H1 (cell line): Measurements from ENCODE around the gene KRT77. TPM values are rescaled to one million over a fixed set of nuclear protein-coding genes. Genes with fewer than 3 reads are reported as not detected.

Experiments
- CTCF ChIA-PET: fragments of 300-600 bp; sonication (Branson Sonifier 250); formaldehyde crosslinking; loops from one replicate; lab custom pipeline; 2021; ENCODE audit not compliant: partially characterized antibody; lab: Charles Lee
- POLR2A ChIA-PET: fragments of 300-600 bp; sonication (Branson Sonifier 250); formaldehyde crosslinking; loops from one replicate; lab custom pipeline; 2021; ENCODE audit warnings: inconsistent platforms; ENCODE audit not compliant: partially characterized antibody; lab: Charles Lee
- DNase-seq, 2 experiments: peaks; one replicate each; pipeline versions ENCODE4 v3.0.0 to v3.0.0-alpha.2; 2010 to 2022; ENCODE audit warnings: low spot score in 2 of 2, low read depth in 1 of 2, mixed read lengths in 1 of 2
- FAIRE-seq: peaks from 2 replicates; lab custom pipeline; 2011; peaks lifted over from hg19 to GRCh38; lab: Jason Lieb, UNC
- H2AFZ ChIP-seq: 2 replicates; pipeline ENCODE4 v1.8.1; 2012; ENCODE audit warnings: low read length, inconsistent platforms
- H2AK5ac ChIP-seq: 2 replicates; pipeline ENCODE4 v1.6.1; 2013; ENCODE audit warnings: low read depth, low read length
- H2BK120ac ChIP-seq: replicated peaks from 2 replicates; pipeline ENCODE3; 2013; ENCODE audit warnings: low read depth, low read length, inconsistent platforms
- H2BK12ac ChIP-seq: 2 replicates; pipeline ENCODE4 v1.6.1; 2013; ENCODE audit warnings: low read depth, low read length
- H2BK15ac ChIP-seq: 2 replicates; pipeline ENCODE4 v1.6.1; 2013; ENCODE audit warnings: low read length
- H2BK20ac ChIP-seq: 2 replicates; pipeline ENCODE4 v1.6.1; 2013; ENCODE audit warnings: low read length
- H2BK5ac ChIP-seq: 2 replicates; pipeline ENCODE4 v1.6.1; 2013; ENCODE audit warnings: low read depth, low read length
- H3K14ac ChIP-seq: 2 replicates; pipeline ENCODE4 v1.6.1; 2013; ENCODE audit warnings: inconsistent platforms; ENCODE audit not compliant: insufficient read length
- H3K18ac ChIP-seq: 2 replicates; pipeline ENCODE4 v1.6.1; 2013; ENCODE audit warnings: low read length; ENCODE audit errors: extremely low read depth
- H3K23ac ChIP-seq: 2 replicates; pipeline ENCODE4 v1.6.1; 2013; ENCODE audit warnings: inconsistent platforms; ENCODE audit not compliant: insufficient read length
- H3K23me2 ChIP-seq: 2 replicates; pipeline ENCODE4 v1.6.1; 2013; ENCODE audit warnings: low read depth, low read length
- H3K27ac ChIP-seq: 2 replicates; pipeline ENCODE4 v1.6.1; 2011; ENCODE audit warnings: low read depth, low read length, inconsistent platforms
- H3K27me3 ChIP-seq, 4 experiments: replicated peaks in 1 of 4; 1 replicate in 1 of 4; 2 replicates in 3 of 4; pipeline versions ENCODE4 v1.6.1 to v1.8.1; 2011 to 2013; ENCODE audit warnings: low read length in 3 of 4, mild to moderate bottlenecking in 3 of 4, inconsistent platforms in 2 of 4, mixed read lengths in 2 of 4, moderate library complexity in 1 of 4; ENCODE audit not compliant: control insufficient read depth in 3 of 4, insufficient read depth in 3 of 4; ENCODE audit errors: extremely low read depth in 1 of 4
- H3K36me3 ChIP-seq, 4 experiments: 2 replicates each; pipeline versions ENCODE4 v1.6.1 to v1.8.1; 2011 to 2013; ENCODE audit warnings: mild to moderate bottlenecking in 4 of 4, low read length in 3 of 4, moderate library complexity in 2 of 4, control low read depth in 1 of 4, inconsistent platforms in 1 of 4; ENCODE audit not compliant: insufficient read depth in 4 of 4, control insufficient read depth in 2 of 4
- H3K4ac ChIP-seq: replicated peaks from 2 replicates; pipeline ENCODE3; 2013; ENCODE audit warnings: low read length, low read depth, mixed read lengths, inconsistent platforms; ENCODE audit not compliant: insufficient read length
- H3K4me1 ChIP-seq, 4 experiments: replicated peaks in 1 of 4; 1 replicate in 1 of 4; 2 replicates in 3 of 4; pipeline versions ENCODE4 v1.6.1 to v1.8.1; 2011 to 2013; ENCODE audit warnings: low read length in 3 of 4, inconsistent platforms in 2 of 4, mixed read lengths in 1 of 4; ENCODE audit not compliant: insufficient read depth in 4 of 4, control insufficient read depth in 3 of 4
- H3K4me2 ChIP-seq, 2 experiments: 2 replicates each; pipeline versions ENCODE4 v1.6.1 to v1.8.1; 2011 to 2013; ENCODE audit warnings: low read depth in 2 of 2, low read length in 2 of 2, control low read depth in 1 of 2, inconsistent platforms in 1 of 2, mild to moderate bottlenecking in 1 of 2; ENCODE audit not compliant: insufficient read depth in 1 of 2
- H3K4me3 ChIP-seq, 4 experiments: fragments of 200-600, 300-600 bp in 1 of 4; sonication (generic), shearing (Covaris generic), sonication (Bioruptor Twin) in 1 of 4; 2 replicates each; pipeline versions ENCODE4 v1.5.1 to v1.8.1; 2011 to 2016; ENCODE audit warnings: low read length in 4 of 4, low read depth in 3 of 4, control low read depth in 2 of 4, inconsistent platforms in 2 of 4, mild to moderate bottlenecking in 2 of 4, mixed read lengths in 1 of 4, moderate library complexity in 1 of 4; ENCODE audit not compliant: insufficient read depth in 2 of 4; ENCODE audit errors: extremely low read depth in 1 of 4
- H3K56ac ChIP-seq: replicated peaks from 2 replicates; pipeline ENCODE3; 2013; ENCODE audit warnings: low read depth, mild to moderate bottlenecking, mixed read lengths, low read length, inconsistent platforms; ENCODE audit not compliant: insufficient read length
- H3K79me1 ChIP-seq: 2 replicates; pipeline ENCODE4 v1.6.1; 2013; ENCODE audit warnings: low read depth, low read length, control low read depth
- H3K79me2 ChIP-seq, 2 experiments: 2 replicates each; pipeline versions ENCODE4 v1.6.1 to v1.8.1; 2012 to 2013; ENCODE audit warnings: low read length in 2 of 2, mild to moderate bottlenecking in 2 of 2, inconsistent platforms in 1 of 2; ENCODE audit not compliant: insufficient read depth in 2 of 2, control insufficient read depth in 1 of 2
- H3K9ac ChIP-seq, 4 experiments: replicated peaks in 1 of 4; 1 replicate in 1 of 4; 2 replicates in 3 of 4; pipeline versions ENCODE4 v1.6.1 to v1.8.1; 2011 to 2013; ENCODE audit warnings: low read depth in 3 of 4, low read length in 3 of 4, control low read depth in 2 of 4, mild to moderate bottlenecking in 2 of 4, moderate library complexity in 2 of 4, inconsistent platforms in 1 of 4; ENCODE audit errors: extremely low read depth in 1 of 4
- H3K9me3 ChIP-seq, 2 experiments: 2 replicates each; pipeline versions ENCODE4 v1.6.1 to v1.8.1; 2012 to 2013; ENCODE audit warnings: mild to moderate bottlenecking in 2 of 2, moderate library complexity in 2 of 2, control low read depth in 1 of 2, inconsistent platforms in 1 of 2, low read depth in 1 of 2, low read length in 1 of 2, mixed read lengths in 1 of 2; ENCODE audit not compliant: insufficient read depth in 2 of 2
- H4K20me1 ChIP-seq, 2 experiments: replicated peaks in 1 of 2; 2 replicates each; pipeline versions ENCODE3 to v1.8.1; 2011 to 2013; ENCODE audit warnings: inconsistent platforms in 2 of 2, low read length in 2 of 2, mild to moderate bottlenecking in 1 of 2; ENCODE audit not compliant: insufficient read depth in 2 of 2, control insufficient read depth in 1 of 2
- H4K5ac ChIP-seq: 2 replicates; pipeline ENCODE4 v1.6.1; 2013; ENCODE audit warnings: low read length, low read depth, mixed read lengths, inconsistent platforms; ENCODE audit not compliant: insufficient read length
- H4K8ac ChIP-seq: 2 replicates; pipeline ENCODE4 v1.8.0; 2013; ENCODE audit warnings: mild to moderate bottlenecking, moderate library complexity, low read length, inconsistent platforms; ENCODE audit not compliant: insufficient read depth; ENCODE audit errors: extremely low read depth
- H4K91ac ChIP-seq: replicated peaks from 2 replicates; pipeline ENCODE3; 2013; ENCODE audit warnings: low read length, mixed read lengths, inconsistent platforms; ENCODE audit not compliant: insufficient read length
- CHD1 ChIP-seq: IDR thresholded peaks from 2 replicates; pipeline ENCODE4 v1.6.1; 2012; ENCODE audit warnings: low read depth, low read length, improper control_type of control experiment
- CREB1 ChIP-seq: IDR thresholded peaks from 2 replicates; pipeline ENCODE4 v1.6.1; 2012; ENCODE audit warnings: inconsistent platforms
- EGR1 ChIP-seq: IDR thresholded peaks from 2 replicates; pipeline ENCODE4 v1.6.1; 2011; ENCODE audit warnings: low read depth, low read length, borderline replicate concordance
- HDAC2 ChIP-seq, 2 experiments: fragments of 300-600 bp in 1 of 2; sonication (generic) in 1 of 2; IDR thresholded peaks; 2 replicates each; pipeline ENCODE4 v1.6.1; 2011 to 2012; ENCODE audit warnings: low read depth in 2 of 2, low read length in 2 of 2, mild to moderate bottlenecking in 2 of 2, moderate library complexity in 2 of 2, borderline replicate concordance in 1 of 2, inconsistent platforms in 1 of 2
- KDM1A ChIP-seq: fragments of 200-600, 300-600 bp; sonication (generic); IDR thresholded peaks from 2 replicates; pipeline ENCODE4 v1.7.1; 2016; ENCODE audit warnings: mild to moderate bottlenecking, low read length, borderline replicate concordance
- RAD21 ChIP-seq, 2 experiments: IDR thresholded peaks in 1 of 2; conservative IDR thresholded peaks in 1 of 2; 2 replicates each; pipeline ENCODE4 v1.6.1; 2011; ENCODE audit warnings: low read depth in 2 of 2, low read length in 2 of 2, improper control_type of control experiment in 1 of 2, inconsistent platforms in 1 of 2, mild to moderate bottlenecking in 1 of 2, moderate library complexity in 1 of 2
- SAP30 ChIP-seq: fragments of 300-600 bp; sonication (generic); IDR thresholded peaks from 2 replicates; pipeline ENCODE4 v1.7.1; 2012; ENCODE audit warnings: low read length, moderate library complexity, mild to moderate bottlenecking, inconsistent platforms; ENCODE audit not compliant: insufficient read depth, insufficient replicate concordance
- ZNF274 ChIP-seq: IDR thresholded peaks from 2 replicates; pipeline ENCODE4 v1.7.0; 2012; ENCODE audit warnings: low read length, borderline replicate concordance; ENCODE audit errors: extremely low read depth
- WGBS, 2 experiments: shearing (Covaris generic) in 1 of 2; methylation state at CpG; one replicate each; pipeline versions ENCODE4 v1.1.6 to v1.1.7; 2013 to 2015; ENCODE audit warnings: low lambda C conversion rate in 2 of 2, mixed read lengths in 2 of 2, inconsistent platforms in 1 of 2, low coverage in 1 of 2, missing lambda C conversion rate in 1 of 2; ENCODE audit not compliant: insufficient replicate concordance in 2 of 2, insufficient coverage in 1 of 2, insufficient read length in 1 of 2; ENCODE audit errors: extremely low coverage in 1 of 2, missing lambda C conversion rate in 1 of 2; 5-methylcytosine and 5-hydroxymethylcytosine counted together
- polyA plus RNA-seq, 7 experiments: library from polyadenylated mRNA; depleted of rRNA in 3 of 7; stranded (reverse) in 5 of 7; unstranded in 2 of 7; fragments of >200 nt in 5 of 7; fragments of 200-250 nt in 2 of 7; gene quantifications; 1 replicate in 5 of 7; 2 replicates in 1 of 7; 4 replicates in 1 of 7; pipeline versions ENCODE4 v1.2.1 to v1.2.3, GENCODE V29; 2011 to 2013; ENCODE audit warnings: missing spikeins in 2 of 7, mixed read lengths in 2 of 7
- total RNA-seq: library from RNA; stranded (reverse); fragmentation: NEBNext Ultra II Directional; extraction: Animal tissue kit (Norgen Biotek cat#: 25700); gene quantifications from 2 replicates; pipeline ENCODE4 v1.2.1, GENCODE V29; 2021
- TF ChIP-seq, protein P1 (sequence below): IDR thresholded peaks from 2 replicates; pipeline ENCODE4 v1.6.1; 2012; ENCODE audit warnings: low read length, inconsistent platforms
- TF ChIP-seq, protein P2 (sequence below): IDR thresholded peaks from 2 replicates; pipeline ENCODE4 v1.6.1; 2012; ENCODE audit warnings: inconsistent platforms

Gene KRT77
- total and polyA plus RNA-seq, 2 of the 8 experiments (the other 6 are each of a cell fraction or from before 2014, with no cell fraction given): 0.02 TPM; not detected in 1

DNA sequence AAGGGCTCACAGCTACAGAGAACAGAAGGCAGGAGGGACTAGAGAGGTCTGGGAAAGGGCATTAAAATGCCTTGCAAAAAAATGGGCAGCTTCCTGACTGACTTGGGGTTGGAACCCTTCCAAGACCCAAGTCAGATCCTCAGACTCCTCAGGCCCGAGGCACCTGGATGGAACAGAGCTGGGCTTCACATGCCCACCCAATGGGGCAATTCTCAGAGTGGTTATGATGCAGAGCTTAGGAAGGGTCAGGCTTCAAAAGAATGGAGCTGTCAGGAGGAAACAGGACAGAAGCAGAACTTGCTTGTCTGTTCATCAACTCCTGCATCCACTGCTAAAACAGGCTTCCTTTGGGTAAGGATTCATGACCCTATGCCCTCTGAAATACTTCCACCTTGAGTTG lies 13.4 kb downstream of the KRT77 start:
- H4K5ac ChIP-seq: no peak overlapping the region
- no peak overlapping the region for H2BK20ac ChIP-seq
- no peaks in the 10 kb centered on the region; the same call in 1 of the 2 replicates for H3K79me1 ChIP-seq
- no peak overlapping the region for H3K56ac ChIP-seq
- H3K23me2 ChIP-seq: peaks cover 6% of the 10 kb centered on the region; the same call in 1 of the 2 replicates
- ChIA-PET CTCF (interaction anchor here (1.0 to 3.8 kb wide), 11 partner anchors 13 to 319 kb away, joined by 3 to 39 read pairs (median 7); no protein-coding TSS in a partner anchor), POLR2A (interaction anchor here (0.6 to 1.5 kb wide), 2 partner anchors 9 to 15 kb away, joined by 3 to 4 read pairs; no protein-coding TSS in a partner anchor)
- peaks cover 0 to 9% (median 3%) of the 10 kb centered on the region in 4 experiments; a peak in 2 of 7 replicates for H3K4me1 ChIP-seq
- no peak overlapping the region for H2BK5ac ChIP-seq
- peaks cover 0 to 2% of the 10 kb centered on the region in 2 experiments for H4K20me1 ChIP-seq
- WGBS, 2 experiments: 100% methylated on average over 1 of the region's 1 CpG; no CpG with 5 or more reads in 1 of the 2 experiments
- no peak overlapping the region for H3K18ac ChIP-seq
- H3K9ac ChIP-seq: no peak overlapping the region
- FAIRE-seq: no peak
- H2BK120ac ChIP-seq: no peak overlapping the region
- no peaks in the 10 kb centered on the region for H3K9me3 ChIP-seq
- no peak overlapping the region for H3K14ac ChIP-seq
- H2AFZ ChIP-seq: no peak overlapping the region; the same call in 1 of the 2 replicates
- H4K8ac ChIP-seq: no peak overlapping the region
- no peak overlapping the region for H4K91ac ChIP-seq
- H2AK5ac ChIP-seq: no peak overlapping the region
- H3K23ac ChIP-seq: no peak overlapping the region
- no peak overlapping the region for H2BK12ac ChIP-seq
- H3K27ac ChIP-seq: no peak overlapping the region
- H3K27me3 ChIP-seq: peaks cover 0 to 30% (median 16%) of the 10 kb centered on the region in 4 experiments; a peak in 6 of 7 replicates
- no peak overlapping the region; a peak in 1 of 4 replicates for H3K4me2 ChIP-seq
- no peak overlapping the region for H3K4me3 ChIP-seq
- H3K36me3 ChIP-seq: no peaks in the 10 kb centered on the region
- no peak for DNase-seq
- no peak overlapping the region for H3K4ac ChIP-seq
- no peaks in the 10 kb centered on the region for H3K79me2 ChIP-seq
- H2BK15ac ChIP-seq: no peak overlapping the region
- TF ChIP-seq HDAC2 (IDR thresholded peaks at IDR 0.05; ENCODE audit: borderline replicate concordance in 1 of 2, low read depth in 2 of 2, low read length in 2 of 2) (no peak), SAP30 (no peak), EGR1 (no peak), CREB1 (no peak), KDM1A (no peak), RAD21 (IDR thresholded peaks at IDR 0.05 in 1 of 2, conservative IDR thresholded peaks at IDR 0.05 in 1 of 2; ENCODE audit: low read depth in 2 of 2, low read length in 2 of 2) (no peak), CHD1 (no peak), ZNF274 (no peak)
- TF ChIP-seq, protein P1, sequence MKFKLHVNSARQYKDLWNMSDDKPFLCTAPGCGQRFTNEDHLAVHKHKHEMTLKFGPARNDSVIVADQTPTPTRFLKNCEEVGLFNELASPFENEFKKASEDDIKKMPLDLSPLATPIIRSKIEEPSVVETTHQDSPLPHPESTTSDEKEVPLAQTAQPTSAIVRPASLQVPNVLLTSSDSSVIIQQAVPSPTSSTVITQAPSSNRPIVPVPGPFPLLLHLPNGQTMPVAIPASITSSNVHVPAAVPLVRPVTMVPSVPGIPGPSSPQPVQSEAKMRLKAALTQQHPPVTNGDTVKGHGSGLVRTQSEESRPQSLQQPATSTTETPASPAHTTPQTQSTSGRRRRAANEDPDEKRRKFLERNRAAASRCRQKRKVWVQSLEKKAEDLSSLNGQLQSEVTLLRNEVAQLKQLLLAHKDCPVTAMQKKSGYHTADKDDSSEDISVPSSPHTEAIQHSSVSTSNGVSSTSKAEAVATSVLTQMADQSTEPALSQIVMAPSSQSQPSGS: no peak
- TF ChIP-seq, protein P2, sequence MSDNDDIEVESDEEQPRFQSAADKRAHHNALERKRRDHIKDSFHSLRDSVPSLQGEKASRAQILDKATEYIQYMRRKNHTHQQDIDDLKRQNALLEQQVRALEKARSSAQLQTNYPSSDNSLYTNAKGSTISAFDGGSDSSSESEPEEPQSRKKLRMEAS: no peak
